B cell (primary cell): Measurements from ENCODE around the gene ZNF79.

Experiments used
- EZH2 ChIP-seq: IDR thresholded peaks from 2 replicates; pipeline ENCODE4 v1.6.1; 2012; ENCODE audit warnings: borderline replicate concordance, low read depth, mild to moderate bottlenecking, moderate library complexity, low read length; ENCODE audit not compliant: insufficient read depth, poor library complexity, severe bottlenecking
- TF ChIP-seq, protein P1 (sequence below): fragments of 200-600 bp; IDR thresholded peaks from one replicate; pipeline ENCODE4 v1.8.0; 2022; ENCODE audit warnings: antibody characterized with exemption, mild to moderate bottlenecking

DNA sequence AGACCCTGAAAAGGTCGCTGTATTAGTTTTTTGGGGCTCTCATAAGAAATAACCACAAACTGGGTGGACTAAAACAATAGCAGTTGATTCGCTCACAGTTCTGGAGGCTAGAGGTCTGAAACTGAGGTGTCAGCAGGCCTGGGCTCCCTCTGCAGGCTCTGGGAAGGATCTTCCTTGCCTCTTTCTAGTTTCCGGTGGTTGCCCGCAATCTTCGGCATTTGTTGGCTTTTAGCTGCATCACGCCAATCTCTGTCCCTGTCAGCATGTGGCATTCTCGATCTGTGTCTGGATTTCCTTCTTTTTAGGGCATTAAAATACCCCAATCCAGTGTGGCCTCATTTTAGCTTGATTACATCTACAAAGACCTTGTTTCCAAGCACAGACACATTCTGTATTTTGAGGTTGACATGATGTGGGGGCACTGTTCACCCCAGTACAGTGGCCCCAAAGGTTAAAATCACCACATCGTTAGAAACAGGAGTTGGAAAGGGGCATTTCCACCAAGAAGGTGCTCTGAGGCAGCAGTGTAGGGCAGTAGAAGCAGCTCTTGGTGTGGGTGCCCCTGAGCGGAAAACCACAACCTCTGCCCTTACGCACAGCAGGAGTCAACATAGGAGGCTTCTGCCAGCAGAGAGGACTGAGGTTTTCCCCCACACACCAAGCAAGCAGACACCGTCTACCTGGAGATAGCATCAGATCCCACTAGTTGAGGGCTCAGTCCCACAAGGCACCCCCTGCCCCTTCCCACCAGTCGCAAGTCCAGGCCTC lies 13.5 kb downstream of the ZNF79 start:
- no peak for TF ChIP-seq EZH2
- TF ChIP-seq, protein P1, sequence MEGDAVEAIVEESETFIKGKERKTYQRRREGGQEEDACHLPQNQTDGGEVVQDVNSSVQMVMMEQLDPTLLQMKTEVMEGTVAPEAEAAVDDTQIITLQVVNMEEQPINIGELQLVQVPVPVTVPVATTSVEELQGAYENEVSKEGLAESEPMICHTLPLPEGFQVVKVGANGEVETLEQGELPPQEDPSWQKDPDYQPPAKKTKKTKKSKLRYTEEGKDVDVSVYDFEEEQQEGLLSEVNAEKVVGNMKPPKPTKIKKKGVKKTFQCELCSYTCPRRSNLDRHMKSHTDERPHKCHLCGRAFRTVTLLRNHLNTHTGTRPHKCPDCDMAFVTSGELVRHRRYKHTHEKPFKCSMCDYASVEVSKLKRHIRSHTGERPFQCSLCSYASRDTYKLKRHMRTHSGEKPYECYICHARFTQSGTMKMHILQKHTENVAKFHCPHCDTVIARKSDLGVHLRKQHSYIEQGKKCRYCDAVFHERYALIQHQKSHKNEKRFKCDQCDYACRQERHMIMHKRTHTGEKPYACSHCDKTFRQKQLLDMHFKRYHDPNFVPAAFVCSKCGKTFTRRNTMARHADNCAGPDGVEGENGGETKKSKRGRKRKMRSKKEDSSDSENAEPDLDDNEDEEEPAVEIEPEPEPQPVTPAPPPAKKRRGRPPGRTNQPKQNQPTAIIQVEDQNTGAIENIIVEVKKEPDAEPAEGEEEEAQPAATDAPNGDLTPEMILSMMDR = no peak
